ENCODE data around the gene FRAS1. TPM values are rescaled to one million over a fixed set of nuclear protein-coding genes. Genes with fewer than 3 reads are reported as not detected.

Gene FRAS1
- total RNA-seq, 1 experiment from 2014 or later = 82.0 TPM

- TF ChIP-seq AFF4 (CRISPR knock-in tag; IDR thresholded peaks at IDR 0.05; ENCODE audit: borderline replicate concordance) = no peak
- no peak for TF ChIP-seq RORB (CRISPR knock-in tag; IDR thresholded peaks at IDR 0.05)
- TF ChIP-seq USF1 (CRISPR knock-in tag; IDR thresholded peaks at IDR 0.05) = no peak
- no peak for TF ChIP-seq PRDM15 (CRISPR knock-in tag; IDR thresholded peaks at IDR 0.05)
- no peak for TF ChIP-seq TCF7 (CRISPR knock-in tag; IDR thresholded peaks at IDR 0.05; ENCODE audit: low read depth)
- TF ChIP-seq AR (CRISPR knock-in tag; IDR thresholded peaks at IDR 0.05) = no peak
- no peak for TF ChIP-seq ZNF671 (CRISPR knock-in tag; IDR thresholded peaks at IDR 0.05)
- no peak for TF ChIP-seq SP1 (CRISPR knock-in tag; conservative IDR thresholded peaks at IDR 0.05)
- no peak for TF ChIP-seq STAT6 (CRISPR knock-in tag; conservative IDR thresholded peaks at IDR 0.05; ENCODE audit: low read depth)
- no peak for TF ChIP-seq CREM (CRISPR knock-in tag; IDR thresholded peaks at IDR 0.05)
Measured at GRCh38 chr4:78207541-78207940, 150.4 kb downstream of the FRAS1 start (continued).

GRCh38 chr4:78207951-78208350, 150.8 kb downstream of the FRAS1 start:
- no peaks in the 10 kb centered on the region for H3K27me3 Mint-ChIP-seq (ENCODE audit: low read depth)
- H3K9me3 Mint-ChIP-seq = no peaks in the 10 kb centered on the region
- peak overlapping the region; percentile 0; the same call in 1 of the 2 replicates for H3K27ac Mint-ChIP-seq
- no peak for ATAC-seq
- peaks cover 51% of the 10 kb centered on the region for H3K4me1 Mint-ChIP-seq
- no peak for DNase-seq (ENCODE audit: low spot score)
- H3K36me3 Mint-ChIP-seq = peaks cover 4% of the 10 kb centered on the region
- no peak overlapping the region for H3K4me3 Mint-ChIP-seq
- ChIA-PET CTCF (interaction anchor here (1.0 to 1.2 kb wide), 2 partner anchors 14 to 149 kb away, joined by 3 to 5 read pairs; no protein-coding TSS in a partner anchor), POLR2A (interaction anchor here (1.0 kb wide), 1 partner anchor 37 kb away, joined by 4 read pairs; no protein-coding TSS in a partner anchor)
- TF ChIP-seq SOX15 (CRISPR knock-in tag; IDR thresholded peaks at IDR 0.05) (no peak), RELA (CRISPR knock-in tag; IDR thresholded peaks at IDR 0.05; ENCODE audit: borderline replicate concordance) (no peak), ZNF423 (CRISPR knock-in tag; IDR thresholded peaks at IDR 0.05) (no peak), SP1 (CRISPR knock-in tag; conservative IDR thresholded peaks at IDR 0.05) (no peak), ATF2 (CRISPR knock-in tag; IDR thresholded peaks at IDR 0.05; ENCODE audit: borderline replicate concordance, low read depth) (no peak), AR (CRISPR knock-in tag; IDR thresholded peaks at IDR 0.05) (no peak), FOXK1 (CRISPR knock-in tag; IDR thresholded peaks at IDR 0.05) (no peak), ATF3 (CRISPR knock-in tag; conservative IDR thresholded peaks at IDR 0.05) (no peak), EMX1 (CRISPR knock-in tag; IDR thresholded peaks at IDR 0.05) (no peak)

All from WTC11 (cell line).